NOMO-1 treated with DMSO at 0.1 percent for 48 hours (cell line): ENCODE measurements around the gene PHC2.

Experiments
- DNase-seq: peaks from one replicate; lab custom pipeline; 2025; ENCODE audit not compliant: unreplicated experiment; lab: John Stamatoyannopoulos, UW

Gene PHC2

GRCh38 chr1:33275706-33276572 is 155.0 kb downstream of the PHC2 start:
- no peak for DNase-seq

- no peak for DNase-seq
Observed at GRCh38 chr1:33275195-33275594, 155.7 kb downstream of the PHC2 start.

DNA sequence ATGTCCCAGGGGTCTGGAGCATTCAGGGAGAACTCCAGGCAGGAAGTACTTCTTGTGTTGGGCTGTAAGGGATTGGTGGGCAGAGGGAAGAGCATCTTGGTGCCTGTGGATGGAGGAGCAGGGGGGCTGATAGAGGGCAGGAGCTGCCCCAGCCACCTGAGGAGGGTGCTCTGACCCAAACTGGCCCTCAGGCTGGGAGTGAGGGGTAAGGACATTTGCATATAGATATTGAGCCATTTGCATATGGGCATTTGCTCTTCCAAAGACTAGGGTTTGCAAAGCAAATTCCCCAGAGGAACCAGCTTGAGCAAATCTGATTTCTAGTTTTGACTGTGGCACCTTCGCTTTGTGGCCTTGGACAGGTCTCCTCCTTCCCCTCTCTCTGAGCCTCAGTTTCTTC is 156.4 kb downstream of the PHC2 start:
- DNase-seq: no peak

GRCh38 chr1:33273961-33274371 is 156.9 kb downstream of the PHC2 start:
- no peak for DNase-seq
